ENCODE results near the gene WNK4. TPM values are rescaled to one million over a fixed set of nuclear protein-coding genes. Genes with fewer than 3 reads are reported as not detected.

The WNK4 gene
- total RNA-seq, 4 donors from 2014 or later = 0.16 to 0.85 (median 0.19) TPM; not detected in 1

DNA sequence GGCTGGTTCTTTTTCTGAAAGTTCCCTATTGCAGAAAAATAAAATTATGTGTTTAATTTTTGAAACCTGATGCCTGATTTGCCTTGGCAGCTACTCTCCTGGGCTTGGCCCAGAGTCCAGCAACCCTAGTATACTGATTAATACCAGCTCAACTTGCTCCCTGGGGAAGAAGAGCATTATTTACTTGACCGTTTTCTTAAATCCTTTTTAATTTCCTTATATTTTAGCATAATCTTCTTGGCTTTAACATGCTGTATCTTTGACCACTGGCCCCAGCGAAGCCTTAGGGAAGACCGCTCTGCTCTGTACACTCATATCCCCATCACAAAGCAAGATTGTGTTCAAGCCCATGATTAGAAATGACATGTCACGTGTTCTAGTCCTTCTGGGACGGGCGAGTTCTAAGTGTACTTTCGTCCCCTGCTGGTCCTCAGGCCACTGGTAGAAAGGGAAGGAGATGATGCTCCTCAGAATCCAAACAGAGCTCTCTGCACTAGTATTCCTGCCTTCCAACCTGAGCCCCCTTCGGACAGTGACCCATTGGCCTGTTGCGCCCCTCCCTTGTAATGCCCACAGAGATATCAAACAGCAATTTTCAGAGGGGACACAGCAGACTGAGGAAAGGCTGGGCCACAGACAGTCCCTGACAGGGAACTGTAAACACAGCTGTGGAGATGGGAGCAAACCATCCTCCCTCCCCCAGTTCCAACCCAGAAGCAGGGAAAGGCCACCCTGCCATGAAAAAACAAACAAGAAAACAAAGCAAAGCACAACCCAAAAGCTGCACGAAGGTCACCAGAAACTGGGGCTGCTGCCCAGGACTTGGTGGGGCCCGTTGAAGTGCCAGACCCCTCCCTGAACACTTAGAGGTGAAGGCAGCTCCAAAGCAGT lies 31.3 kb upstream of the WNK4 start:
- no peak for TF ChIP-seq CTCF (IDR thresholded peaks at IDR 0.05; ENCODE audit: low read depth)

DNA sequence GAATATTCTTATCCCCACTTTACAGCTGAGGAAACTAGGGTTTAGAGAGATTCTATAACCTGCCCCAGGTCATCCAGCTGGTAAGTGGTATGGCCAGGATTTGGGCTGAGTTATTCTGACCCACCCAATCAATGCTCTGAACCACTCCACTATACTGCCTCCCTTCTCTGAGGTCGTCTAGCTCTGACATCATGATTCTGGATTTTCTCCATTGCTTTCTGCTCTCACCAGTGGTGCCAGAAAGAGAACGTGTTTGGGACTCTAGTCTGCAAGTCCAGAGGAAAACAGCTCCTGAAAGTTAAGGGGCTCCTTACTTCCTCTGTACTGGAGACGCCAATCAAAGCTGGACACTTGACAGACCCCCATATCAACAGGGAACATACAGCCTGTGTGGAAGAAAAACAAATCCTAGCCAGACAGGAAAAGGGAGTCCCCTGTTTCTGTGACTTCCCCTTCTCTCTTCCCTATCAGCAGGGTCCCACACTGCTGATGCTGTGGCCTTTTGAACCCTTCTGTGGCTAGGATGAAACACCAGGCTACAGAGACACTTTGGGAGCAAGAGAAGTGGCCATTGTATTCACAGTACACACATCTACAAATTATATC lies 29.6 kb upstream of the WNK4 start:
- no peak for TF ChIP-seq CTCF (IDR thresholded peaks at IDR 0.05; ENCODE audit: low read depth)

- no peak for TF ChIP-seq CTCF (IDR thresholded peaks at IDR 0.05; ENCODE audit: low read depth)
Measured at GRCh38 chr17:42751628-42752027, 28.8 kb upstream of the WNK4 start.

DNA sequence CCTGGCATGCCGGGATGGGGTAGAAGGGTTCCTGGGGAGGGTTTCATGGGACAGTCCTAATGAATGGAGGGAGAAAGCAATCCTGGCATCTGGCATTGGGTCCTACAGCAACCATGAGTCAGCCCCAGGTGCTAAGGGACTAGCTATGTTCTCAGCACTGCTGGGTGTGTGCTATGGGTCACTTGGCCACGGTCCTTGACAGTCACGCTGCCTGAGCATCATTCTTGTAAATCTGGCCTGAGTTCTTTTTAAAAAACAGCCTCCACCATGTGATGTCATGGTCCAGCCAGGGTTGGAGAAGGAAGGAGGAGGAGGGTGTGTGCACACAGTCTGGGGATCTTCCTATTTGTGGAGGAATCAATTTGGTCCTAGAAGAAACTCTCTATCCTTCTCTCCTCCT lies 25.6 kb upstream of the WNK4 start:
- TF ChIP-seq CTCF (IDR thresholded peaks at IDR 0.05; ENCODE audit: low read depth) = no peak

DNA sequence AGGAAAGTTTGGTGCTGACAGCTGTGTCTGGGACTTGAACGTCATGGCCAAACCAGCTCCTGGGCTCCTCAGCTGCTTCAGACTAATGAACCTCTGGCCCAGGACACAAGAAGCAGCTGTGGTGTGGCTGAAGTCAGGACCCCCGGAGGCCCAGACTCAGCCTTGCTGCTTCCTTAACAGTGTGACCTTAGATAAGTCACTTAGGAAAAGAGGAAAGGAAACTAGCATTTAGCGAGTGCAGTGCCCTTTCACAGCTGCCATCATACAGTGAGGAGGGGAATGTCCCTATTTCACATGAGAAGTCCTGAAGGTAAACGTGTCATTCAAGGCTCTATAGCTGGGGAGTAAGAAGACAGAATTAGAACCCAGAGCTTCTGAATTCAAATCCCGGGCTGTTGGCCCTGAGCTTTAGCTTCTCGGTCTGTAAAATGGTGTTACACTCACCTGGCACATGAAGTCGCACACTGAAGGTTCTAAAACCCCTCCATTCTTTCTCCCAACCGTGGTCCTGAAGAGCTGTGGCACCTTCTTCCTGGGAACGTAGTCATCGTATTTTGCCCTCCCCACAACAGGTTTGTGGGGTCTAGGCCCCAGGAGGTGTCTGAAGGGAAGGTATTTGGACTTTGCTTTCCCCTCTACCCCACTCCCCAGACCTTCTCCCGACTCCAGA lies 20.3 kb upstream of the WNK4 start:
- no peak for TF ChIP-seq CTCF (IDR thresholded peaks at IDR 0.05; ENCODE audit: low read depth)

DNA sequence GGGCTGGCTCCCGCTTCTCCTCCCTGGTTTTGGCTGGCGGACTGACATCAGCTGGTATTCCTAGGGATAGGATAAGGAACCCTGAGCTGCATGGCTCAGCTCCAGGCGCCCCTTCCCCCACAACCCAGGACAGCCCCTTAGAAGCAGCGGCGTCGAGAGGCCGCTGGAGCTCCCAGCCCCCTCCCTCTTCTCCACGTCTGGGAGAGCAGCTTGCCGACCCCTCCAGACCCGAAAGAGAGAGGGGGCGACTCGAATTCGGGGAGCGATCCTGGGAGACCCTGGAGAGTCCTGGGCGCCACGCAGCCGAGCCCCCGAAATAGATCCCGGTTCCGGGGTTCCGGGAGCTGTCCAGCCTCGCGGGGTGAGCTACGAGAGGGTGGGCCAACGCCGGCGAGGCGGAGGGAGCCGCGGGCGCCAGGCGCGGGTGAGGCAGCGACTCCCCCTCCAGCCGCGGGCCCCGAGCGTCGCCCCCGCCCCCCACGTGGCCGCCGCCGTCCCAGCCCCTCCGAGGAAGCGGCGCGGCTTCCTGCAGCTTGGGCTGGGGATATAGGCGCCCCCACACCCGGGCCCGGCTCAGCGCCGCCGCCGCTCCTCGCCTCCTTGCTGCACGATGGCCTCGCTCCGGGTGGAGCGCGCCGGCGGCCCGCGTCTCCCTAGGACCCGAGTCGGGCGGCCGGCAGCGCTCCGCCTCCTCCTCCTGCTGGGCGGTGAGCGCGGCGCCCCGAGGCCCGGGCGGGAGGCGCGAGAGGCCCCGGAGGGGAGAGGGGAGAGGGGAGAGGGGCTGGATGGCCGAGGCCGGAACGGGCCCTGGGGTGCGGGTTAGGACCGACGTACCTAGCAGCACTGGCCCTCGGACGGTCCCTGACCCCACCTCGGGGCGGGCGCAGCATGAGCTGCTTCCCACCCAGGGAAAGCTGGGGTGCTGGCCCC lies 19.5 kb upstream of the WNK4 start, which contains the start of gene RAMP2:
Gene RAMP2 (plus strand): TSS at position 576 of the 930 bp plus-strand sequence. CDS start 35 bp downstream, at position 611.
- no peak for TF ChIP-seq CTCF (IDR thresholded peaks at IDR 0.05; ENCODE audit: low read depth)

Data from subcutaneous adipose tissue (tissue), 4 donors.